ENCODE measurements around the gene PTPN4.

The PTPN4 gene

GRCh38 chr2:119837350-119837749 lies 77.6 kb downstream of the PTPN4 start:
- Histone ChIP-seq H3K79me2 (ENCODE audit: insufficient read depth, low read length) (peaks cover 25% of the 10 kb centered on the region), H3K4me1 (ENCODE audit: insufficient read depth, low read length, poor library complexity, severe bottlenecking) (peaks cover 4% of the 10 kb centered on the region), H2AFZ (ENCODE audit: low read length) (no peak overlapping the region), H3K9me2 (replicated peaks; ENCODE audit: low read depth, low read length) (no peaks in the 10 kb centered on the region), H3F3A (ENCODE audit: low read depth) (no peaks in the 10 kb centered on the region), H4K20me1 (ENCODE audit: insufficient read depth, low read length, poor library complexity, severe bottlenecking) (no peaks in the 10 kb centered on the region), H3K9me3 (ENCODE audit: insufficient read depth, low read depth, low read length) (no peaks in the 10 kb centered on the region), H3K4me3 (ENCODE audit: low read length, poor library complexity, severe bottlenecking) (no peak overlapping the region), H3K4me2 (ENCODE audit: low read depth, low read length, poor library complexity, severe bottlenecking) (no peak overlapping the region), H3K36me3 (ENCODE audit: insufficient read depth, low read length) (no peaks in the 10 kb centered on the region), H3K9ac (ENCODE audit: low read depth, low read length, poor library complexity, severe bottlenecking) (no peak overlapping the region), H3K27me3 (ENCODE audit: insufficient read depth, low read length, poor library complexity, severe bottlenecking) (no peaks in the 10 kb centered on the region)
- TF ChIP-seq EZH2phosphoT487 (IDR thresholded peaks at IDR 0.05; ENCODE audit: borderline replicate concordance): no peak

- no peaks in the 10 kb centered on the region for H3K36me3 ChIP-seq (ENCODE audit: insufficient read depth, low read length)
- H4K20me1 ChIP-seq (ENCODE audit: insufficient read depth, low read length, poor library complexity, severe bottlenecking): no peaks in the 10 kb centered on the region
- no peak for TF ChIP-seq CTCF (conservative IDR thresholded peaks at IDR 0.05; ENCODE audit: low read length)
- no peak for TF ChIP-seq EZH2phosphoT487 (IDR thresholded peaks at IDR 0.05; ENCODE audit: borderline replicate concordance)
- no peak overlapping the region for H3K4me2 ChIP-seq (ENCODE audit: low read depth, low read length, poor library complexity, severe bottlenecking)
- H3K27me3 ChIP-seq (ENCODE audit: insufficient read depth, low read length, poor library complexity, severe bottlenecking): no peaks in the 10 kb centered on the region
- H3K4me1 ChIP-seq (ENCODE audit: insufficient read depth, low read length, poor library complexity, severe bottlenecking): peaks cover 4% of the 10 kb centered on the region
- H3K9ac ChIP-seq (ENCODE audit: low read depth, low read length, poor library complexity, severe bottlenecking): no peak overlapping the region
- peaks cover 25% of the 10 kb centered on the region for H3K79me2 ChIP-seq (ENCODE audit: insufficient read depth, low read length)
- no peaks in the 10 kb centered on the region for H3K9me2 ChIP-seq (replicated peaks; ENCODE audit: low read depth, low read length)
- H3F3A ChIP-seq (ENCODE audit: low read depth): no peaks in the 10 kb centered on the region
- no peak overlapping the region for H3K4me3 ChIP-seq (ENCODE audit: low read length, poor library complexity, severe bottlenecking)
- H3K9me3 ChIP-seq (ENCODE audit: insufficient read depth, low read depth, low read length): no peaks in the 10 kb centered on the region
- no peak overlapping the region for H2AFZ ChIP-seq (ENCODE audit: low read length)
Observed at GRCh38 chr2:119837759-119838158, 78.0 kb downstream of the PTPN4 start.

GRCh38 chr2:119838179-119838578 lies 78.5 kb downstream of the PTPN4 start:
- Histone ChIP-seq H3K9ac (ENCODE audit: low read depth, low read length, poor library complexity, severe bottlenecking) (peak overlapping the region; percentile 26), H3K27me3 (ENCODE audit: insufficient read depth, low read length, poor library complexity, severe bottlenecking) (no peaks in the 10 kb centered on the region), H2AFZ (ENCODE audit: low read length) (no peak overlapping the region), H3K4me2 (ENCODE audit: low read depth, low read length, poor library complexity, severe bottlenecking) (no peak overlapping the region), H3K36me3 (ENCODE audit: insufficient read depth, low read length) (no peaks in the 10 kb centered on the region), H3K79me2 (ENCODE audit: insufficient read depth, low read length) (peaks cover 25% of the 10 kb centered on the region), H3F3A (ENCODE audit: low read depth) (no peaks in the 10 kb centered on the region), H3K4me3 (ENCODE audit: low read length, poor library complexity, severe bottlenecking) (no peak overlapping the region), H4K20me1 (ENCODE audit: insufficient read depth, low read length, poor library complexity, severe bottlenecking) (no peaks in the 10 kb centered on the region), H3K4me1 (ENCODE audit: insufficient read depth, low read length, poor library complexity, severe bottlenecking) (peaks cover 4% of the 10 kb centered on the region), H3K9me2 (replicated peaks; ENCODE audit: low read depth, low read length) (no peaks in the 10 kb centered on the region), H3K9me3 (ENCODE audit: insufficient read depth, low read depth, low read length) (no peaks in the 10 kb centered on the region)
- TF ChIP-seq EZH2phosphoT487 (IDR thresholded peaks at IDR 0.05; ENCODE audit: borderline replicate concordance) (no peak), CTCF (conservative IDR thresholded peaks at IDR 0.05; ENCODE audit: low read length) (no peak)

- H3K9ac ChIP-seq (ENCODE audit: low read depth, low read length, poor library complexity, severe bottlenecking): no peak overlapping the region
- peaks cover 10% of the 10 kb centered on the region for H3K79me2 ChIP-seq (ENCODE audit: insufficient read depth, low read length)
- no peaks in the 10 kb centered on the region for H3K9me2 ChIP-seq (replicated peaks; ENCODE audit: low read depth, low read length)
- H3K9me3 ChIP-seq (ENCODE audit: insufficient read depth, low read depth, low read length): no peaks in the 10 kb centered on the region
- H3K36me3 ChIP-seq (ENCODE audit: insufficient read depth, low read length): no peaks in the 10 kb centered on the region
- H3K4me1 ChIP-seq (ENCODE audit: insufficient read depth, low read length, poor library complexity, severe bottlenecking): peaks cover 4% of the 10 kb centered on the region
- TF ChIP-seq CTCF (conservative IDR thresholded peaks at IDR 0.05; ENCODE audit: low read length) (no peak), EZH2phosphoT487 (IDR thresholded peaks at IDR 0.05; ENCODE audit: borderline replicate concordance) (no peak)
- no peaks in the 10 kb centered on the region for H4K20me1 ChIP-seq (ENCODE audit: insufficient read depth, low read length, poor library complexity, severe bottlenecking)
- H3K4me3 ChIP-seq (ENCODE audit: low read length, poor library complexity, severe bottlenecking): no peak overlapping the region
- H3K4me2 ChIP-seq (ENCODE audit: low read depth, low read length, poor library complexity, severe bottlenecking): no peak overlapping the region
- H2AFZ ChIP-seq (ENCODE audit: low read length): no peak overlapping the region
- H3K27me3 ChIP-seq (ENCODE audit: insufficient read depth, low read length, poor library complexity, severe bottlenecking): no peaks in the 10 kb centered on the region
- H3F3A ChIP-seq (ENCODE audit: low read depth): no peaks in the 10 kb centered on the region; the same call in 1 of the 2 replicates
Observed at GRCh38 chr2:119841550-119841949, 81.8 kb downstream of the PTPN4 start.

Data from Loucy (cell line).